Erythroblast (primary cell): ENCODE measurements around the gene MAP3K5.

Source experiments
- GATA1 ChIP-seq: IDR thresholded peaks from 2 replicates; pipeline ENCODE4 v1.6.1; 2011; ENCODE audit warnings: low read depth, mild to moderate bottlenecking, control low read depth, low read length, moderate library complexity
- POLR2A ChIP-seq: IDR thresholded peaks from 2 replicates; pipeline ENCODE4 v1.6.1; 2011; ENCODE audit warnings: mild to moderate bottlenecking, low read length

GRCh38 chr6:136563386-136564152 lies 228.7 kb downstream of the MAP3K5 start:
- no peak for TF ChIP-seq POLR2A
- no peak for TF ChIP-seq GATA1
